OCI-LY7 (cell line): Measurements from ENCODE around the gene EBF3.

Experiments
- CTCF ChIP-seq: fragments of 200-600 bp; sonication (generic); conservative IDR thresholded peaks from 2 replicates; pipeline ENCODE4 v1.5.1; 2014; ENCODE audit warnings: mild to moderate bottlenecking, antibody characterized with exemption, low read length, moderate library complexity, mixed read lengths
- EZH2phosphoT487 ChIP-seq: fragments of 200-600 bp; sonication (generic); IDR thresholded peaks from 2 replicates; pipeline ENCODE4 v1.6.1; 2018; ENCODE audit warnings: low read depth, borderline replicate concordance, mild to moderate bottlenecking, mixed run types, antibody characterized with exemption, low read length, moderate library complexity, mixed read lengths

- TF ChIP-seq CTCF = no peak
- TF ChIP-seq EZH2phosphoT487 = no peak
Measured at GRCh38 chr10:129850790-129851189, 113.3 kb downstream of the EBF3 start.
